ENCODE measurements around the gene PPP2R3C.
"Not testable (repeated sequence)": the region's sequence is repeated elsewhere in the genome, so short reads cannot be mapped to it uniquely, and the experiment has no call there.

GRCh38 chr14:35152531-35152930 lies 30.7 kb upstream of the PPP2R3C start:
- not testable (repeated sequence) for TF ChIP-seq CTCF (IDR thresholded peaks at IDR 0.05); ZFX (IDR thresholded peaks at IDR 0.05; ENCODE audit: borderline replicate concordance)
